GM18867 (cell line): Measurements from ENCODE around the gene ZDHHC15.
"Not testable (repeated sequence)": the region's sequence is repeated elsewhere in the genome, so short reads cannot be mapped to it uniquely, and the experiment has no call there.

Source experiments
- ATAC-seq: cut with Tn5 transposase; IDR thresholded peaks from one replicate; pipeline ENCODE4 v1.9.1; 2021; ENCODE audit warnings: mild to moderate bottlenecking, moderate library complexity; ENCODE audit not compliant: unreplicated experiment

The ZDHHC15 gene

GRCh38 chrX:75522565-75523431, at the start of gene ZDHHC15:
ZDHHC15 (minus strand) TSS chrX:75523037; CDS start chrX:75523024, 13 bp downstream.
- ATAC-seq: no peak

- ATAC-seq: not testable (repeated sequence)
Measured at GRCh38 chrX:75560544-75560943, 37.7 kb upstream of the ZDHHC15 start.

DNA sequence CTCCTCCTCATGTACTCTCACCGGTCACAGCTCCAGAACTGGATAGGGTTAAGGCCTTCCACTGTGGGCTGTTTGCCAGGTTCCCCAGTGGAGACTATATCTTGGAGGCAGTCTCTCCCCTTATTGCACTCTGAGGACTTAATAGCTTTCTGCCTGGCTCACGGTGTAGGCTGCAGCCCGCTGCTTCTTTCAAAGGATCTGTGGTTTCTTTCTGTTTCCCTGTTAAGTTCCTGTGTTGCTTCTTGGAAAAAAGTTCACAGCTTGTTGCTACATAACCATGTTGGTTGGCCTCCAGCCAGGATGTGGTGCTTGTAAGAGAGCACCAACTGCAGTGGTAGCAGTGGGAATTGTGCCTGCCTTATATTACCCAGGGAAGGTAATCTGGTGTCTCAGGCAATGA, 24.9 kb upstream of the ZDHHC15 start:
- no peak for ATAC-seq

- ATAC-seq: no peak
Measured at GRCh38 chrX:75546724-75547511, 24.1 kb upstream of the ZDHHC15 start.

- no peak for ATAC-seq
Measured at GRCh38 chrX:75544786-75545185, 21.9 kb upstream of the ZDHHC15 start.

- no peak for ATAC-seq
Measured at GRCh38 chrX:75483933-75484332, 38.9 kb downstream of the ZDHHC15 start.

GRCh38 chrX:75461780-75462179, 61.1 kb downstream of the ZDHHC15 start:
- ATAC-seq: not testable (repeated sequence)

GRCh38 chrX:75421688-75422230, 101.1 kb downstream of the ZDHHC15 start:
- ATAC-seq: no peak

- not testable (repeated sequence) for ATAC-seq
Measured at GRCh38 chrX:75407153-75407552, 115.7 kb downstream of the ZDHHC15 start.

- ATAC-seq: no peak
Measured at GRCh38 chrX:75390470-75390869, 132.4 kb downstream of the ZDHHC15 start.

DNA sequence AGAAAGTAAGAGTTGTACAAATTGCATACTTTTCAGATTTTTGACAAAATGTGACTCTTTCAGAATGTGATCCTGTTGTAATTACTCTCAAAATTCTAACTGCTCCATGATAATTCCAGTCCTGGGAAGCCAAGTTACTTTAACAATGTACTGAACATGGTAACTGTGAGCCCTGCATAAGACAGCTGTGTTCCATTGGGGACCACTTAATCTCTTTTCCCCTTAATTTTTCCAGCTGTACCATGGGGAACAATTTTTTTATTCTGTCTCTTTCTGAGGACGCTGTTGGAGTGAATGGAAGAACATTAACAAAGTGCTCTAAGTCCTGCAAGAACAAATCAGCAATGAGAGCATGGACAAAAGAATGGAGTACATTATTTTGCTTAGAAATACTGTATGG, 153.1 kb downstream of the ZDHHC15 start:
- no peak for ATAC-seq

DNA sequence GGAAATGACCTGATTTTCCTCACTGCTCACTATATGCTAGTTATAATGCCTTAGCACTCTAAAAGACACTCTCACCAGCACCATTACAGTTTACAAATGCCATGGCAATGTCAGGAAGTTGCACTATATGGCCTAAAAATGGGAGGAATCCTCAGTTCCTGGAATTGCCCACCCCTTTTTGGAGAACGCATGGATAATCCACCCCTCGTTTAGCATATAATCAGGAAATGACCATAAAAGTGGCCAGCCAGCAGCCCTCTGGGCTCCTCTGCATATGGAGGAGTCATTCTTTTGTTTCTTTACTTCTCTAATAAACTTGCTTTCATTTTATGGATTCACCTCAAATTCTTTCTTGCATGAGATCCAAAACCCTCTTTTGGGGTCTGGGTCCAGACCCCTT, 156.0 kb downstream of the ZDHHC15 start:
- ATAC-seq: no peak

DNA sequence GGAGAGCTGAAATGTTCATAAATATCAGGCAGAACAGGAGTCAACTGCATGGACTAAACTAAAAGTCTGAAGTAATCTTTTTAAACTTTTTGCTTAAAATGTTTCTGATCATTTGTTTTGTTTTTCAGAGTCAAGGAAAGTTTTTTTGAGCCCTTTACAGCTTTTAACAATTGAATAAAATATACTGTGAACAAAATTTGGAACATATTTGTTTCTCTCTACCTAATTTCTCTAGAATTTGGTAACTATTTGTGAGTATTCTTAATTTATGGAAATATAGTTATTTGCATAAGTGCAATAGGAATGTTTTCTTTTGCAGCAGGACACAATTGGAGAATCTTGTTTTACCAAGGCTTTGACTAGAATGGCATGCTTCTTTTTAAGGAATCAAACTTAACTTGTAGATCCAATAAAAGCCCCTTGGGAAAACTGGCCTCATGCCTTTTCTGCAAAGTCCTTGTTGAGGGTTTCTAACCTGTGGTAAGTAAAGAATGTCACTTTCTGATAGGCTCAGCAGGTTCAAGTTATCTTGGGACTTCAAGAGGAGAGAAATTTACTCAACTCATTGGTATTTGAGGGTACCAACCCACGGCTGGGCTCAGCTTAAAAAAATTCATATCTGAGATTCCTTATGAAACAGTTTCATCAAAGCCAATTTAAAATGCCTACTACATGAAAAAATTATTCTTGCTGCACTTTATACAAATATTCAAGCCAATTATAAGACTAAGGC, 157.4 kb downstream of the ZDHHC15 start:
- no peak for ATAC-seq

DNA sequence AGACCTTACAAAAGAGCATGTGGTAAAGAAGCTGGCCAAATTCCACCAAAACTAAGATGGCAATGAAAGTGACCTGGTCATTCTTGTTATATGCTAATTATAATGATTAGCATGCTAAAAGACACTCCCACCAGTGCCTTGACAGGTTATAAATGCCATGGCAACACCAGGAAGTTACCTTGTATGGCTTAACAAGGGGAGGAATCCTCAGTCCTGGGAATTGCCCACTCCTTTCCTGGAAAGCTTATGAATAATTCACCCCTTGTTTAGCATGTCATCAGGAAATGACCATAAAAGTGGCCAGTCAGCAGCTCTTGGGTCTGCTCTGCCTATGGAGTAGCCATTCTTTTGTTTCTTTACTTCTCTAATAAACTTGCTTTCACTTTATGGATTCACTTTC, 161.0 kb downstream of the ZDHHC15 start:
- no peak for ATAC-seq

- not testable (repeated sequence) for ATAC-seq
Measured at GRCh38 chrX:75348601-75349000, 174.2 kb downstream of the ZDHHC15 start.

GRCh38 chrX:75337525-75337924, 185.3 kb downstream of the ZDHHC15 start:
- no peak for ATAC-seq

GRCh38 chrX:75335127-75335458, 187.7 kb downstream of the ZDHHC15 start:
- ATAC-seq: no peak

GRCh38 chrX:75334407-75335126, 188.3 kb downstream of the ZDHHC15 start:
- ATAC-seq: not testable (repeated sequence)

- no peak for ATAC-seq
Measured at GRCh38 chrX:75327607-75328006, 195.2 kb downstream of the ZDHHC15 start.
